Epithelial cell of proximal tubule (primary cell): ENCODE data around the gene GMPS. TPM values are rescaled to one million over a fixed set of nuclear protein-coding genes. Genes with fewer than 3 reads are reported as not detected.

ENCODE experiments used
- total RNA-seq: library from RNA; depleted of rRNA; stranded (reverse); fragments of >200 nt; gene quantifications from 2 replicates; pipeline ENCODE4 v1.2.3, GENCODE V29; 2015

The GMPS gene
- total RNA-seq, 1 donor from 2014 or later, result 59.0 TPM

Other genes with a start within 250 kb of the GMPS start
- 3.1 and 3.2 TPM in 2 replicates for gene PLCH1, start 125.6 kb upstream of the GMPS start, total RNA-seq
- gene C3orf33, start 64.4 kb upstream of the GMPS start, total RNA-seq, result 2.0 and 2.7 TPM in 2 replicates
- 22.3 and 24.0 TPM in 2 replicates for gene SLC33A1, start 16.2 kb upstream of the GMPS start, total RNA-seq
- not detected in 2 replicates for gene KCNAB1, start 249.9 kb downstream of the GMPS start, total RNA-seq